NCI-H460 (cell line): ENCODE data around the gene SLC24A1. TPM values are rescaled to one million over a fixed set of nuclear protein-coding genes. Genes with fewer than 3 reads are reported as not detected.

ENCODE experiments used
- DNase-seq: peaks from one replicate; pipeline ENCODE4 v3.0.0-alpha.2; 2016; ENCODE audit warnings: low read depth; ENCODE audit errors: extremely low read depth
- total RNA-seq: library from RNA; depleted of rRNA; stranded (reverse); fragments of >200 nt; shearing (Covaris generic); gene quantifications from 2 replicates; pipeline ENCODE4 v1.2.3, GENCODE V29; 2014

Gene SLC24A1
- total RNA-seq, 1 experiment from 2014 or later, result 3.9 TPM

DNA sequence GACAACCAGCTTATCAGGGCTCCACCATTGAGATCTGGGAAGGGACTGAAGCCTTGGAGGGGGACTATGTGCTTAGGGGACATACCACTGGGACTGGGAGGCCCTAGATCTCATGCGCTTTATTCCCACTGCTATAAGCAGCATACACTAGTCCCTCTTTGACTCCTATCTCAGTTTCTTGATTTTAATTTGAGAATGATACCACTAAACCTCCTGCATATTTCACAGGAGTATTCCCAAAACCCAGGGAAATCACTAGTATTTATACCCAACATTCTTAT lies 29.2 kb downstream of the SLC24A1 start:
- no peak for DNase-seq

GRCh38 chr15:65651831-65652749 lies 30.4 kb downstream of the SLC24A1 start:
- DNase-seq, result no peak

GRCh38 chr15:65653341-65653740 lies 31.6 kb downstream of the SLC24A1 start:
- no peak for DNase-seq

DNA sequence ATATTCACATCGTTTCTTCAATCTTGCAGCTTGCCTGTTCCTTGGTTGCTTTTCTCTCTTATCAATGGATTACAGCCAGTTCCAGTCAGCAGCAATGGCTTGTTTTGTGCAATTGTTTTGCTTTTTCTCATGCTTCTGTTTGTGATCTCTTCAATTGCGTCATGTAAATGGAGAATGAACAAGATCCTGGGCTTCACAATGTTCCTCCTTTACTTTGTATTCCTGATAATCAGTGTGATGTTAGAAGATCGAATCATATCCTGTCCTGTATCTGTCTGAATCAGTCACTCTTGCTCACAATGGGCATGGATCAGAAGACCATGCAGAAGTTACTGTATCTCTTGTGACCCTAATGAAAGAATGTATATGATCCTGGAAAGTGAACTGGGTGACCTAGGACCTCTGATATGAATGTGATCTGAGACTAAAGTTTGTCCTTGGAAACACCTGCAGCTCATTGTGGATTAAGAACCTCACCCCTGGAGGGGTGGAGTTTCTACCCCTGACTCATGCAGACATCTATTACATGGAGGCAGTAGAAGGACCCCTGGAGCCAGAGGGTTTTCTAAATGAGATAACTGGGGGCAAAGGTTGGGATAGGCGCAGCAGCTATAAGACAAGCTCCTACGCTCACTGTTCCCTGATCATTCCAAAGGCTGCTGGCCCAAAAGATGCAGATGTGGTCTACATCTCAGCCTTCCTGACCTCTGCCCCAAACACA lies 32.2 kb downstream of the SLC24A1 start:
- DNase-seq, result no peak

DNA sequence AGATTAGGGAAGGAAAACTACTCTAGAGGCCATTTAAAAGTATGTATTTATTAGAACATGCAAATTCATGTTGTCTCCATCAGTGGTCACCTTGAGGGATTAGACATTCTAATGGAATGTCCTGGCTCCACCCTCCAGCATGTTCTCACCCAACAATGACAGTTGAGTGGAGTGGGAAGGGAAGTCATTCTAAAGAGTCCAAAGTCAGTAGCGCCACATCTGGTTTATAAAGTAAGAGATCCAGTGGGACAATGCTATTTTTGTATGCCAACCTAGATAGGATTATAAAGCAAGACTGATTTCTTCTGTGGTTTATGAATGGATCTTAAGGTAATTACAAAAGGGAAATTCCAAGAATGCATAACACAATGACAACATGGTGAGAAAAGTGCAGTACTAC lies 33.3 kb downstream of the SLC24A1 start:
- DNase-seq, result no peak

- no peak for DNase-seq
These were observed 33.7 kb downstream of the SLC24A1 start for GRCh38 chr15:65655457-65655856.

- DNase-seq, result no peak
These were observed 37.8 kb downstream of the SLC24A1 start for GRCh38 chr15:65659502-65660052.

- DNase-seq, result no peak
These were observed 39.2 kb downstream of the SLC24A1 start for GRCh38 chr15:65660927-65661326.

- no peak for DNase-seq
These were observed 41.8 kb downstream of the SLC24A1 start for GRCh38 chr15:65663521-65663920.

DNA sequence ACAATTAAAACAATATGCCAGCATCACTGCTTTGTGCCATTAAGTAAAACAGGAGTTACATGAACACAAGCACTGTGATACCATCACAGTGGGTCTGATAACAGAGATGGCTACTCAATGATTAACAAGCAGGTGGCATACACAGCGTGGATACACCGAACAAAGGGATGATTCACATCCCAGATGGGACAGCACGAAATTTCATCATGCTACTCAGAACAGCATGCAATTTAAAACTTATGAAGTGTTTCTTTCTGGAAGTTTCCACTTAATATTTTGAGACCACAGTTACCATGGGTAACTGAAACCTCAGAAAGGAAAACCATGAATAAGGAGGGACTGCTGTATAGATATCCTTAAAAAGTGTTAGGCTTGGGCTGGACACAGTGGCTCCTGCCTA lies 44.5 kb downstream of the SLC24A1 start:
- peak; percentile 6 for DNase-seq

DNA sequence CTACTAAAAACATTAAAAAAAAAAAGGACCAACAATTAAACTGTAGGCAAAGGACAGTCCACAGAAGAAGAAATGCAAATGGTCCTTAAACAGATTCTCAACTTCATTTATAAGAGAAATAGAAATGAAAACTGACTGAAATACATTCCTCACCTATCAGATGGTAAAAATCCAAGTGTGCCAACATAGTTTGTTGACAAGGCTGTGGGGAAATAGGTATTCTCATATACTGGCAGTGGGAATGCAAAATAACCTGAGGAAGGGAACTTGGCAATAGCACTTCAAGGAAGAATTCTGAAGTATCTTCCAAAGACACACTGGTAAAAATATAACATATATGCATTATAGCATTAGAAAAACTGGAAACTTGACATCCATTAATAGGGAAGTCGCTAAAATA lies 53.8 kb downstream of the SLC24A1 start:
- DNase-seq, result no peak

DNA sequence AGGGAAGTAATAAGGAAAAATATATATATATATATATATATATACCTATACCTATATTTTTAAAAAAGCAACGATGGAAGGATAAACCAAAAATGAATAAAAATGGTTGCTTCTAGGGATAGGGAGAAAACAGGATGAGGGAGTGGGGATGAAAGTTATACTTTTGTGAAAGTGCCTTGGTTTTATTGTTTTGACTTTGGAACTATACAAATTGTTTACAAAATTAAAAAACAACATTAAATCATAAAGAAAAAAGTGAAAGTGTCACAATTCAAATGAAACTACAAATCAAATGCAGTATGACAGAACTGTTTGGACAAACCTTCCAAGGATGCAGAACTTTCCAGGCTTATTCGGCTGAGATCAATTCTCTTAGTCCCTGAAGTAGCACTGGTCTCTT lies 54.4 kb downstream of the SLC24A1 start:
- no peak for DNase-seq

DNA sequence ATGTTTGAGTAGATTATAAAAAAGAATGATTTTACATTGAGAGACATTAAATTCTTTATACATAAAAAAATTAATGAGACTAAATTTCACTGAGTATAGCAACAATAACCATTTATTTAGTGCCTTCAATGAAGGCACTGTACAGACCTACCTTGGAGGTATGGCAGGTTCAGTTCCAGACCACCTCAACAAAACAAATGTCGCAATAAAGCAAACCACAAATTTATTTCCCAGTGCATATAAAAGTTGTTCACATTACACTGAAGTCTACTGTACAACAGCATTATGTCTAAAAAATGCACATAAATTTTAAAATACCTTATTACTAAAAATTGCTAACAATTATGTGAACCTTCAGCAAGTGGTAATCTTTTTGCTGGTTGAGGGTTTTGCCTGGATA lies 58.8 kb downstream of the SLC24A1 start:
- DNase-seq, result no peak

DNA sequence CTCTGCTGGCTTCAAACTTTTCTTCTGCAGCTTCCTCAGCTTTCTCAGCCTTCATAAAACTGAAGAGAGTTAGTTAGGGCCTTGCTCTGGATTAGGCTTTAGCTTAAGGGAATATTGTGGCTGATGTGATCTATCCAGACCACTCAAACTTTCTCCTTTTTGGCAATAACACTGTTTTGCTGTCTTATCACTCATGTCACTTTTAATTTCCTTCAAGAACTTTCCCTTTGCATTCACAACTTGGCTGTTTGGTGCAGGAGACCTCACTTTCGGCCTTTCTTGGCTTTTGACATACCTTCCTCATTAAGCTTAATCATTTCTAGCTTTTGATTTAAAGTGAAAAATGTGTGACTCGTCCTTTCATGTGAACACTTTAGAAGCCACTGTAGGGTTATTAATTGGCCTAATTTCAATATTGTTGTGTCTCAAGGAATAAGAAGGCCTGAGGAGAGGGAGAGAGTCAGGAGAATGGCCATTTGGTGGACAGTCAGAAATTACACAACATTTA lies 60.7 kb downstream of the SLC24A1 start:
- DNase-seq, result no peak

- no peak for DNase-seq
These were observed 66.7 kb downstream of the SLC24A1 start for GRCh38 chr15:65688462-65688861.

DNA sequence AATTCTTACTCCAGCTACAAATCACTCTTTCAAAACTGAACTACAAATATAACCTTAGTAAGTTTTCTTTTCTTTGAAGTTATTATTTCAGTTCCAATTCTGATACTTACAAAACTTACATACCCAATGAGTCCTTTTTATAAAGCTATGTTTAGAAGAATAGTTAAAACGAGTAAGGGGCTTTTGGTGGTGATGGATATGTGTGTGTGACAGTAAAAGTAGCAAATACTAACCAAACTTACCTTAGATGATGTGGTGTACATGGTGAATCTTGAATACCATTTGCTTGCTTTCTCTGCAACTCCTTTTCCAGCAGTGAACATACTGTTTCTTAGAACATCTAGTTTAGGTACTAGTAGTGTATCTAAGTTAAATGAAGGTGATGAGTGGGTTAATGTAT lies 68.4 kb downstream of the SLC24A1 start:
- no peak for DNase-seq

GRCh38 chr15:65690778-65691177 lies 69.0 kb downstream of the SLC24A1 start:
- DNase-seq, result no peak

DNA sequence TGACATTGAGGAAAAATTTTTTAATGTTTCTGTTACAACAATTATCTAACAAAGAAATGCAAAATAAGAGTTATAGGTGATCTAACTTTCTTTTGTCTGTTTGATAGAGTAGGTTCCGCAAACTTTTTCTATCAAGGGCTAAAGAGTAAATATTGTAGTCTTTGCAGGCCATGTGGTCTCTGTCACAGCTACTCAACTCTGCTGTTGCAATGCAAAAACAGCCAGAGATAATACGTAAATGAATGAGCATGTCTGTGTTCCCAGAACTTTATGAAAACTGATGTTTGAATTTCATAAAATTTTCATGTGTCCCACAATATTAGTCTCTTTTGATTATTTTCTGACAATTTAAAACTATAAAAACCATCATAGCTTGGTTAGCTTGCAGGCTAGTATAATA lies 73.3 kb downstream of the SLC24A1 start:
- DNase-seq, result no peak
